Endothelial cell of umbilical vein (primary cell): Measurements from ENCODE around the gene CTR9. TPM values are rescaled to one million over a fixed set of nuclear protein-coding genes. Genes with fewer than 3 reads are reported as not detected.

Experiments
- BruUV-seq: library from RNA; stranded (reverse); fragments of 400-500 nt; replicated peaks from 2 replicates; lab custom pipeline; 2021; lab: Mats Ljungman, UMichigan
- CTCF ChIA-PET: fragments of 300-600, 350-600 bp; sonication (Branson Sonifier 250); formaldehyde crosslinking; loops from one replicate; lab custom pipeline; 2021; ENCODE audit warnings: antibody characterized with exemption, inconsistent platforms; lab: Charles Lee
- POLR2A ChIA-PET: fragments of 300-600, 350-600 bp; sonication (Branson Sonifier 250); formaldehyde crosslinking; loops from one replicate; lab custom pipeline; 2021; ENCODE audit warnings: antibody characterized with exemption, inconsistent platforms; lab: Charles Lee
- DNase-seq: peaks from one replicate; pipeline ENCODE4 v3.0.0-alpha.2; 2011; ENCODE audit warnings: low read depth, low spot score
- FAIRE-seq: peaks from 2 replicates; lab custom pipeline; 2011; peaks lifted over from hg19 to GRCh38; lab: Jason Lieb, UNC
- H2AFZ ChIP-seq: 2 replicates; pipeline ENCODE4 v1.6.0; 2012; ENCODE audit warnings: low read depth, low read length, control low read depth, inconsistent platforms
- H3K27ac ChIP-seq: 2 replicates; pipeline ENCODE4 v1.5.1; 2011; ENCODE audit warnings: low read depth, mild to moderate bottlenecking, control low read depth, low read length, moderate library complexity; ENCODE audit not compliant: insufficient read depth
- H3K27me3 ChIP-seq, 2 experiments: 2 replicates each; pipeline versions ENCODE4 v1.6.0 to v1.6.1; 2011; ENCODE audit warnings: low read length in 2 of 2, mixed read lengths in 1 of 2; ENCODE audit not compliant: control insufficient read depth in 2 of 2, insufficient read depth in 2 of 2
- H3K36me3 ChIP-seq, 2 experiments: 2 replicates in 1 of 2; 3 replicates in 1 of 2; pipeline ENCODE4 v1.5.1; 2011; ENCODE audit warnings: low read length in 2 of 2, mild to moderate bottlenecking in 1 of 2, moderate library complexity in 1 of 2; ENCODE audit not compliant: control insufficient read depth in 2 of 2, insufficient read depth in 2 of 2; ENCODE audit errors: extremely low read depth in 1 of 2
- H3K4me1 ChIP-seq: 3 replicates; pipeline ENCODE4 v1.5.1; 2011; ENCODE audit warnings: mild to moderate bottlenecking, low read length; ENCODE audit not compliant: control insufficient read depth, insufficient read depth; ENCODE audit errors: extremely low read depth
- H3K4me2 ChIP-seq: 2 replicates; pipeline ENCODE4 v1.6.1; 2011; ENCODE audit warnings: low read length, control low read depth, mixed read lengths; ENCODE audit not compliant: insufficient read depth
- H3K4me3 ChIP-seq, 3 experiments: fragments of 200-600 bp in 1 of 3; sonication (generic), shearing (Covaris generic) in 1 of 3; replicated peaks in 1 of 3; 2 replicates each; pipeline ENCODE4 v1.5.1; 2011 to 2016; ENCODE audit warnings: control low read depth in 3 of 3, low read length in 3 of 3, mild to moderate bottlenecking in 2 of 3, inconsistent platforms in 1 of 3, low read depth in 1 of 3, moderate library complexity in 1 of 3; ENCODE audit not compliant: insufficient read depth in 1 of 3
- H3K79me2 ChIP-seq: 2 replicates; pipeline ENCODE4 v1.6.0; 2012; ENCODE audit warnings: low read length, inconsistent platforms; ENCODE audit not compliant: control insufficient read depth, insufficient read depth
- H3K9ac ChIP-seq: replicated peaks from 2 replicates; pipeline ENCODE3; 2011; ENCODE audit warnings: low read length, control low read depth; ENCODE audit not compliant: insufficient read depth; ENCODE audit errors: extremely low read depth
- H3K9me1 ChIP-seq: replicated peaks from 3 replicates; pipeline ENCODE4 v1.6.0; 2011; ENCODE audit warnings: mild to moderate bottlenecking, low read length; ENCODE audit not compliant: control insufficient read depth, insufficient read depth; ENCODE audit errors: extremely low read depth
- H3K9me3 ChIP-seq: replicated peaks from 2 replicates; pipeline ENCODE4 v1.5.1; 2012; ENCODE audit warnings: low read length, inconsistent platforms; ENCODE audit not compliant: control insufficient read depth, insufficient read depth
- H4K20me1 ChIP-seq: replicated peaks from 2 replicates; pipeline ENCODE3; 2011; ENCODE audit warnings: mild to moderate bottlenecking, low read length; ENCODE audit not compliant: control insufficient read depth, insufficient read depth; ENCODE audit errors: extremely low read depth
- CTCF ChIP-seq, 2 donors: IDR thresholded peaks; 1 replicate in 1 of 2; 2 replicates in 1 of 2; pipeline ENCODE4 v1.5.1; 2011; ENCODE audit warnings: low read length in 2 of 2, mild to moderate bottlenecking in 2 of 2, moderate library complexity in 2 of 2, control low read depth in 1 of 2, inconsistent platforms in 1 of 2, low read depth in 1 of 2; ENCODE audit not compliant: insufficient read depth in 1 of 2; ENCODE audit errors: extremely low read depth in 1 of 2
- EZH2 ChIP-seq: IDR thresholded peaks from 2 replicates; pipeline ENCODE4 v1.6.1; 2012; ENCODE audit warnings: borderline replicate concordance, low read depth, mild to moderate bottlenecking, moderate library complexity, low read length, inconsistent platforms; ENCODE audit not compliant: severe bottlenecking
- FOS ChIP-seq: IDR thresholded peaks from 2 replicates; pipeline ENCODE4 v1.6.1; 2011; ENCODE audit warnings: mild to moderate bottlenecking, low read length, moderate library complexity, borderline replicate concordance; ENCODE audit not compliant: insufficient read depth
- GATA2 ChIP-seq: IDR thresholded peaks from 2 replicates; pipeline ENCODE4 v1.7.0; 2011; ENCODE audit warnings: low read depth, mild to moderate bottlenecking, moderate library complexity, mixed read lengths, low read length; ENCODE audit not compliant: insufficient read length, insufficient read depth
- JUN ChIP-seq: IDR thresholded peaks from 2 replicates; pipeline ENCODE4 v1.6.1; 2011; ENCODE audit warnings: borderline replicate concordance, low read depth; ENCODE audit not compliant: insufficient read length, insufficient read depth
- MAX ChIP-seq: IDR thresholded peaks from 2 replicates; pipeline ENCODE4 v1.6.1; 2011; ENCODE audit not compliant: insufficient read depth, insufficient read length
- MYC ChIP-seq: IDR thresholded peaks from one replicate; pipeline ENCODE4 v1.6.1; 2011; ENCODE audit warnings: mild to moderate bottlenecking, low read depth, low read length
- POLR2A ChIP-seq: IDR thresholded peaks from 2 replicates; pipeline ENCODE4 v1.6.1; 2012; ENCODE audit warnings: low read depth, mild to moderate bottlenecking, control low read depth, low read length
- POLR2AphosphoS5 ChIP-seq: IDR thresholded peaks from 2 replicates; pipeline ENCODE4 v1.6.1; 2012; ENCODE audit warnings: low read depth, mild to moderate bottlenecking, control low read depth, low read length, moderate library complexity; ENCODE audit not compliant: insufficient read depth
- dilution Hi-C: fragments of 300-500 bp; cut with MboI; formaldehyde crosslinking; loops from one replicate; pipeline ENCODE4 v1.15.0; 2019; ENCODE audit warnings: low sequenced_read_pairs; ENCODE audit not compliant: extremely low pct_ligation_motif_present
- intact Hi-C: fragments of 100-400 bp; cut with micrococcal nuclease; formaldehyde crosslinking; loops from one replicate; pipeline ENCODE4 v1.10.0; 2022
- polyA plus RNA-seq, 4 experiments: library from polyadenylated mRNA; depleted of rRNA in 3 of 4; stranded (reverse) in 3 of 4; unstranded in 1 of 4; fragments of >200 nt; gene quantifications; 2 replicates each; pipeline versions ENCODE4 v1.2.1 to v1.2.3, GENCODE V29; 2011 to 2012; ENCODE audit warnings: missing spikeins in 1 of 4
- total RNA-seq: library from RNA; stranded (reverse); gene quantifications from 2 replicates; pipeline ENCODE4 v1.2.3, GENCODE V29; 2021

CTR9 gene
- total and polyA plus RNA-seq, 2 donors (not counting 3 experiments of a cell fraction or from before 2014, with no cell fraction given), result 7.5 to 33.2 TPM

GRCh38 chr11:10796191-10796590 lies 45.1 kb downstream of the CTR9 start:
- no peak overlapping the region for H3K4me3 ChIP-seq
- no TSS peak for BruUV-seq
- DNase-seq (no peak), FAIRE-seq (no peak)
- H3K27me3 ChIP-seq, result no peaks in the 10 kb centered on the region
- no peaks in the 10 kb centered on the region for H3K4me1 ChIP-seq
- no peak overlapping the region for H3K27ac ChIP-seq
- dilution Hi-C loops, result no loop called here
- no peaks in the 10 kb centered on the region for H3K9me1 ChIP-seq
- no peak overlapping the region for H3K4me2 ChIP-seq
- ChIA-PET POLR2A (interaction anchor here (0.7 to 2.0 kb wide), 5 partner anchors 8 to 68 kb away, joined by 3 to 23 read pairs (median 3); partner anchors contain the start of genes EIF4G2 and ZBED5), CTCF (interaction anchor here (0.6 to 1.8 kb wide), 7 partner anchors 9 to 991 kb away, joined by 3 to 5 read pairs (median 3); no protein-coding TSS in a partner anchor)
- H3K79me2 ChIP-seq, result peaks cover 1% of the 10 kb centered on the region
- no peaks in the 10 kb centered on the region for H3K9me3 ChIP-seq
- intact Hi-C loops, result no loop called here
- H4K20me1 ChIP-seq, result peaks cover 3% of the 10 kb centered on the region
- peaks cover 32 to 50% of the 10 kb centered on the region in 2 experiments for H3K36me3 ChIP-seq
- TF ChIP-seq POLR2AphosphoS5, result peak; percentile 32
- no peak for TF ChIP-seq MYC
- no peak overlapping the region for H3K9ac ChIP-seq
- H2AFZ ChIP-seq, result no peak overlapping the region

- TSS peak; percentile 27 for BruUV-seq
- H3K36me3 ChIP-seq, result peaks cover 37 to 58% of the 10 kb centered on the region in 2 experiments
- no peak for DNase-seq
These were observed 46.0 kb downstream of the CTR9 start for GRCh38 chr11:10797001-10797400.

More at GRCh38 chr11:10797001-10797400, 46.0 kb downstream of the CTR9 start:
- H3K79me2 ChIP-seq, result peaks cover 6% of the 10 kb centered on the region
- ChIA-PET POLR2A (interaction anchor here (2.0 kb wide), 1 partner anchor 12 kb away, joined by 23 read pairs; the partner anchor contains the start of gene EIF4G2), CTCF (interaction anchor here (1.1 to 2.6 kb wide), 3 partner anchors 11 to 231 kb away, joined by 3 to 8 read pairs (median 5); no protein-coding TSS in a partner anchor)
- dilution Hi-C loops (no loop called here), intact Hi-C loops (no loop called here)
- no peak for FAIRE-seq
- H3K27me3 ChIP-seq, result no peaks in the 10 kb centered on the region
- H2AFZ ChIP-seq, result no peak overlapping the region
- no peak overlapping the region for H3K4me2 ChIP-seq
- H3K27ac ChIP-seq, result no peak overlapping the region
- H3K9me3 ChIP-seq, result no peaks in the 10 kb centered on the region
- no peaks in the 10 kb centered on the region for H3K4me1 ChIP-seq
- peaks cover 7% of the 10 kb centered on the region for H4K20me1 ChIP-seq
- TF ChIP-seq MAX (no peak), GATA2 (no peak), FOS (no peak), JUN (no peak), MYC (no peak), CTCF (IDR thresholded peaks at IDR 0.05; ENCODE audit: extremely low read depth in 1 of 2, insufficient read depth in 1 of 2, low read depth in 1 of 2, low read length in 2 of 2) (no peak), EZH2 (no peak), POLR2AphosphoS5 (no peak), POLR2A (no peak)
- no peaks in the 10 kb centered on the region for H3K9me1 ChIP-seq
- H3K9ac ChIP-seq, result no peak overlapping the region
- H3K4me3 ChIP-seq, result no peak overlapping the region
